WTC11 (cell line): Measurements from ENCODE around the gene GHITM. TPM values are rescaled to one million over a fixed set of nuclear protein-coding genes. Genes with fewer than 3 reads are reported as not detected.

Source experiments
- ATAC-seq: fragments of 200-7000 bp; cut with Tn5 transposase; 2 replicates; pipeline ENCODE4 v1.10.0; 2021; ENCODE audit warnings: mild to moderate bottlenecking, moderate library complexity
- CTCF ChIA-PET: fragments of 300-600 bp; sonication (Branson Sonifier 250); formaldehyde crosslinking; loops from one replicate; lab custom pipeline; 2021; ENCODE audit warnings: antibody characterized with exemption; lab: Charles Lee
- POLR2A ChIA-PET: fragments of 350-600 bp; sonication (Branson Sonifier 250); formaldehyde crosslinking; loops from one replicate; lab custom pipeline; 2021; ENCODE audit warnings: antibody characterized with exemption; lab: Charles Lee
- DNase-seq: peaks from one replicate; pipeline ENCODE4 v3.0.0; 2021; ENCODE audit warnings: low spot score
- H3K27ac Mint-ChIP-seq: 2 replicates; pipeline ENCODE4 v1.8.0; 2021; ENCODE audit warnings: mixed read lengths
- H3K27me3 Mint-ChIP-seq: 2 replicates; pipeline ENCODE4 v1.8.0; 2021; ENCODE audit warnings: low read depth, mild to moderate bottlenecking, moderate library complexity, mixed read lengths
- H3K36me3 Mint-ChIP-seq: 2 replicates; pipeline ENCODE4 v1.8.0; 2021; ENCODE audit warnings: mixed read lengths
- H3K4me1 Mint-ChIP-seq: 2 replicates; pipeline ENCODE4 v1.8.0; 2022; ENCODE audit warnings: mixed read lengths
- H3K4me3 Mint-ChIP-seq: 2 replicates; pipeline ENCODE4 v1.8.0; 2021; ENCODE audit warnings: mild to moderate bottlenecking, moderate library complexity, mixed read lengths
- H3K9me3 Mint-ChIP-seq: 2 replicates; pipeline ENCODE4 v1.8.0; 2021; ENCODE audit warnings: mixed read lengths
- CBFB ChIP-seq: sonication (generic); formaldehyde crosslinking; IDR thresholded peaks from 2 replicates; pipeline ENCODE4 v1.8.1; 2022; ENCODE audit warnings: mild to moderate bottlenecking, low read depth, missing genetic modification reagents
- CREM ChIP-seq: sonication (generic); formaldehyde crosslinking; IDR thresholded peaks from 2 replicates; pipeline ENCODE4 v1.8.1; 2022; ENCODE audit warnings: mild to moderate bottlenecking, missing genetic modification reagents, moderate library complexity
- ESRRA ChIP-seq: sonication (generic); formaldehyde crosslinking; IDR thresholded peaks from 2 replicates; pipeline ENCODE4 v1.8.1; 2022; ENCODE audit warnings: mild to moderate bottlenecking, missing genetic modification reagents, borderline replicate concordance
- FOXJ3 ChIP-seq: sonication (generic); formaldehyde crosslinking; IDR thresholded peaks from 2 replicates; pipeline ENCODE4 v1.9.0; 2021; ENCODE audit warnings: missing genetic modification reagents, mild to moderate bottlenecking, borderline replicate concordance
- GRHL2 ChIP-seq: fragments of 250-450 bp; sonication (Bioruptor Pico); IDR thresholded peaks from 2 replicates; pipeline ENCODE4 v1.8.0; 2022; ENCODE audit warnings: mild to moderate bottlenecking, moderate library complexity; ENCODE audit not compliant: insufficient replicate concordance, severe bottlenecking
- KAT7 ChIP-seq: sonication (generic); formaldehyde crosslinking; IDR thresholded peaks from 2 replicates; pipeline ENCODE4 v1.8.1; 2023; ENCODE audit warnings: missing genetic modification reagents, mild to moderate bottlenecking, borderline replicate concordance
- NFATC4 ChIP-seq: fragments of 250-450 bp; sonication (Bioruptor Pico); IDR thresholded peaks from 2 replicates; pipeline ENCODE4 v1.9.0; 2021; ENCODE audit warnings: mild to moderate bottlenecking
- SMAD3 ChIP-seq: sonication (generic); formaldehyde crosslinking; IDR thresholded peaks from 2 replicates; pipeline ENCODE4 v1.8.0; 2022; ENCODE audit warnings: missing genetic modification reagents, mild to moderate bottlenecking, borderline replicate concordance
- SOX15 ChIP-seq: fragments of 250-450 bp; sonication (Bioruptor Pico); IDR thresholded peaks from 2 replicates; pipeline ENCODE4 v1.9.0; 2021; ENCODE audit warnings: mild to moderate bottlenecking
- total RNA-seq: library from RNA; stranded (reverse); gene quantifications from 3 replicates; pipeline ENCODE4 v1.2.3, GENCODE V29; 2021
- TF ChIP-seq, protein P1 (sequence below): fragments of 250-450 bp; sonication (Bioruptor Pico); IDR thresholded peaks from 2 replicates; pipeline ENCODE4 v1.9.0; 2021; ENCODE audit warnings: mild to moderate bottlenecking, borderline replicate concordance
- TF ChIP-seq, protein P2 (sequence below): sonication (generic); formaldehyde crosslinking; IDR thresholded peaks from 2 replicates; pipeline ENCODE4 v1.8.1; 2023; ENCODE audit warnings: mild to moderate bottlenecking, moderate library complexity, missing genetic modification reagents
- TF ChIP-seq, protein P3 (sequence below): sonication (generic); formaldehyde crosslinking; IDR thresholded peaks from 2 replicates; pipeline ENCODE4 v1.8.1; 2023; ENCODE audit warnings: mild to moderate bottlenecking, missing genetic modification reagents
- TF ChIP-seq, protein P4 (sequence below): sonication (generic); formaldehyde crosslinking; IDR thresholded peaks from 2 replicates; pipeline ENCODE4 v1.8.0; 2022; ENCODE audit warnings: mild to moderate bottlenecking, missing genetic modification reagents
- TF ChIP-seq, protein P5 (sequence below): fragments of 250-450 bp; sonication (Bioruptor Pico); IDR thresholded peaks from 2 replicates; pipeline ENCODE4 v1.9.0; 2021; ENCODE audit warnings: moderate library complexity, mild to moderate bottlenecking, inconsistent platforms, borderline replicate concordance
- TF ChIP-seq, protein P6 (sequence below): fragments of 200-600 bp; IDR thresholded peaks from 2 replicates; pipeline ENCODE4 v1.8.0; 2022; ENCODE audit warnings: antibody characterized with exemption

Gene GHITM
- total RNA-seq, 1 experiment from 2014 or later, result 97.6 TPM

DNA sequence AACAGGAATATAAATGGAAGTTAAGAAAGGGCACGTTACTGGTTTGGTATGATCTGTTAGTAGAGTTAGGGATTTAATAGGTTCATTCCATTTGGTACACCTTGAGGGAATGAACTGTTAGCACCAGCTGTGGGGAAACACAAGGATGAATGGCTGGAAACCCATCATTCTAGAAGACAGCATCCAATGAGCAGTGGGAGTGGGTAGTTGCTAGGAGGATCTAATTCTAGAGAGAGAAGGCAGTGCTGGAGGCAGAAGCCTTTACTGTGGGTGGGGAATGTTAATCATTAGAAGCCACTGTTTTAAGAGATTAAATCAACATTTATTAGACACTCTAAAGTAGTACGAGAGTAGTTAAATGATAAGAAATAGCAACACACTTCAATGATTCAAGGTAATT lies 18.8 kb downstream of the GHITM start (continued):
- TF ChIP-seq, protein P1, sequence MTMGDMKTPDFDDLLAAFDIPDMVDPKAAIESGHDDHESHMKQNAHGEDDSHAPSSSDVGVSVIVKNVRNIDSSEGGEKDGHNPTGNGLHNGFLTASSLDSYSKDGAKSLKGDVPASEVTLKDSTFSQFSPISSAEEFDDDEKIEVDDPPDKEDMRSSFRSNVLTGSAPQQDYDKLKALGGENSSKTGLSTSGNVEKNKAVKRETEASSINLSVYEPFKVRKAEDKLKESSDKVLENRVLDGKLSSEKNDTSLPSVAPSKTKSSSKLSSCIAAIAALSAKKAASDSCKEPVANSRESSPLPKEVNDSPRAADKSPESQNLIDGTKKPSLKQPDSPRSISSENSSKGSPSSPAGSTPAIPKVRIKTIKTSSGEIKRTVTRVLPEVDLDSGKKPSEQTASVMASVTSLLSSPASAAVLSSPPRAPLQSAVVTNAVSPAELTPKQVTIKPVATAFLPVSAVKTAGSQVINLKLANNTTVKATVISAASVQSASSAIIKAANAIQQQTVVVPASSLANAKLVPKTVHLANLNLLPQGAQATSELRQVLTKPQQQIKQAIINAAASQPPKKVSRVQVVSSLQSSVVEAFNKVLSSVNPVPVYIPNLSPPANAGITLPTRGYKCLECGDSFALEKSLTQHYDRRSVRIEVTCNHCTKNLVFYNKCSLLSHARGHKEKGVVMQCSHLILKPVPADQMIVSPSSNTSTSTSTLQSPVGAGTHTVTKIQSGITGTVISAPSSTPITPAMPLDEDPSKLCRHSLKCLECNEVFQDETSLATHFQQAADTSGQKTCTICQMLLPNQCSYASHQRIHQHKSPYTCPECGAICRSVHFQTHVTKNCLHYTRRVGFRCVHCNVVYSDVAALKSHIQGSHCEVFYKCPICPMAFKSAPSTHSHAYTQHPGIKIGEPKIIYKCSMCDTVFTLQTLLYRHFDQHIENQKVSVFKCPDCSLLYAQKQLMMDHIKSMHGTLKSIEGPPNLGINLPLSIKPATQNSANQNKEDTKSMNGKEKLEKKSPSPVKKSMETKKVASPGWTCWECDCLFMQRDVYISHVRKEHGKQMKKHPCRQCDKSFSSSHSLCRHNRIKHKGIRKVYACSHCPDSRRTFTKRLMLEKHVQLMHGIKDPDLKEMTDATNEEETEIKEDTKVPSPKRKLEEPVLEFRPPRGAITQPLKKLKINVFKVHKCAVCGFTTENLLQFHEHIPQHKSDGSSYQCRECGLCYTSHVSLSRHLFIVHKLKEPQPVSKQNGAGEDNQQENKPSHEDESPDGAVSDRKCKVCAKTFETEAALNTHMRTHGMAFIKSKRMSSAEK (CRISPR knock-in tag), result no peak
- TF ChIP-seq, all 79 proteins: peak for 0

DNA sequence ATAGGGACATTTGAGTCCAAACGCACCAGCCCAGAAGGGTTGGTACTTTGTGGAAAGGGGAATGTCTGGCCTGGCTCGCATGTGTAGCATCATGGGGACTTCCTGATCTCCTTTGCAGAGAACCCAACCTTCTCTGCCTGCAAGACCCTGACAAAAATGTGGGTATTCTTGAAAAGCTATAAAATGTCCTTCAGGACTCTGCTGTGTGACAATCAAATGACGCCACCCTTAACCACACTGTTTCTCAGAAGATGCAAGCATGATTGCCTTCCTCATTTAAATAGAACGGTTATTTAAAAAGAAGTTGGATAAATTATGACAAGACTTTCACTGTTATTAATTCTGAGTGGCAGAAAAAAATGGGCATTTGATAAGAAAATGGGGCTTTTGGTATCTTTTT lies 19.2 kb downstream of the GHITM start:
- CTCF ChIA-PET, result interaction anchor here (1.2 to 3.7 kb wide), 3 partner anchors 10 to 79 kb away, joined by 4 to 22 read pairs (median 5); no protein-coding TSS in a partner anchor
- Mint-ChIP-seq H3K36me3 (peaks cover 14% of the 10 kb centered on the region), H3K4me1 (peaks cover 58% of the 10 kb centered on the region), H3K4me3 (no peak overlapping the region), H3K27ac (no peak overlapping the region), H3K9me3 (no peaks in the 10 kb centered on the region), H3K27me3 (no peaks in the 10 kb centered on the region)
- ATAC-seq (no peak), DNase-seq (no peak)
- TF ChIP-seq NFATC4 (CRISPR knock-in tag) (no peak), KAT7 (CRISPR knock-in tag) (no peak), GRHL2 (CRISPR knock-in tag) (no peak), SOX15 (CRISPR knock-in tag) (no peak), CREM (CRISPR knock-in tag) (no peak), FOXJ3 (CRISPR knock-in tag) (no peak), CBFB (CRISPR knock-in tag) (no peak), SMAD3 (no peak), ESRRA (CRISPR knock-in tag) (no peak)
- TF ChIP-seq, protein P2, sequence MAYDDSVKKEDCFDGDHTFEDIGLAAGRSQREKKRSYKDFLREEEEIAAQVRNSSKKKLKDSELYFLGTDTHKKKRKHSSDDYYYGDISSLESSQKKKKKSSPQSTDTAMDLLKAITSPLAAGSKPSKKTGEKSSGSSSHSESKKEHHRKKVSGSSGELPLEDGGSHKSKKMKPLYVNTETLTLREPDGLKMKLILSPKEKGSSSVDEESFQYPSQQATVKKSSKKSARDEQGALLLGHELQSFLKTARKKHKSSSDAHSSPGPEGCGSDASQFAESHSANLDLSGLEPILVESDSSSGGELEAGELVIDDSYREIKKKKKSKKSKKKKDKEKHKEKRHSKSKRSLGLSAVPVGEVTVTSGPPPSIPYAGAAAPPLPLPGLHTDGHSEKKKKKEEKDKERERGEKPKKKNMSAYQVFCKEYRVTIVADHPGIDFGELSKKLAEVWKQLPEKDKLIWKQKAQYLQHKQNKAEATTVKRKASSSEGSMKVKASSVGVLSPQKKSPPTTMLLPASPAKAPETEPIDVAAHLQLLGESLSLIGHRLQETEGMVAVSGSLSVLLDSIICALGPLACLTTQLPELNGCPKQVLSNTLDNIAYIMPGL (CRISPR knock-in tag), result no peak
- TF ChIP-seq, protein P3, sequence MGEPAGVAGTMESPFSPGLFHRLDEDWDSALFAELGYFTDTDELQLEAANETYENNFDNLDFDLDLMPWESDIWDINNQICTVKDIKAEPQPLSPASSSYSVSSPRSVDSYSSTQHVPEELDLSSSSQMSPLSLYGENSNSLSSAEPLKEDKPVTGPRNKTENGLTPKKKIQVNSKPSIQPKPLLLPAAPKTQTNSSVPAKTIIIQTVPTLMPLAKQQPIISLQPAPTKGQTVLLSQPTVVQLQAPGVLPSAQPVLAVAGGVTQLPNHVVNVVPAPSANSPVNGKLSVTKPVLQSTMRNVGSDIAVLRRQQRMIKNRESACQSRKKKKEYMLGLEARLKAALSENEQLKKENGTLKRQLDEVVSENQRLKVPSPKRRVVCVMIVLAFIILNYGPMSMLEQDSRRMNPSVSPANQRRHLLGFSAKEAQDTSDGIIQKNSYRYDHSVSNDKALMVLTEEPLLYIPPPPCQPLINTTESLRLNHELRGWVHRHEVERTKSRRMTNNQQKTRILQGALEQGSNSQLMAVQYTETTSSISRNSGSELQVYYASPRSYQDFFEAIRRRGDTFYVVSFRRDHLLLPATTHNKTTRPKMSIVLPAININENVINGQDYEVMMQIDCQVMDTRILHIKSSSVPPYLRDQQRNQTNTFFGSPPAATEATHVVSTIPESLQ (CRISPR knock-in tag), result no peak
- TF ChIP-seq, protein P4, sequence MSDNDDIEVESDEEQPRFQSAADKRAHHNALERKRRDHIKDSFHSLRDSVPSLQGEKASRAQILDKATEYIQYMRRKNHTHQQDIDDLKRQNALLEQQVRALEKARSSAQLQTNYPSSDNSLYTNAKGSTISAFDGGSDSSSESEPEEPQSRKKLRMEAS (CRISPR knock-in tag), result no peak
- TF ChIP-seq, protein P5, sequence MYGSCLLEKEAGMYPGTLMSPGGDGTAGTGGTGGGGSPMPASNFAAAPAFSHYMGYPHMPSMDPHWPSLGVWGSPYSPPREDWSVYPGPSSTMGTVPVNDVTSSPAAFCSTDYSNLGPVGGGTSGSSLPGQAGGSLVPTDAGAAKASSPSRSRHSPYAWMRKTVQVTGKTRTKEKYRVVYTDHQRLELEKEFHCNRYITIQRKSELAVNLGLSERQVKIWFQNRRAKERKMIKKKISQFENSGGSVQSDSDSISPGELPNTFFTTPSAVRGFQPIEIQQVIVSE (CRISPR knock-in tag), result no peak
- TF ChIP-seq, protein P6, sequence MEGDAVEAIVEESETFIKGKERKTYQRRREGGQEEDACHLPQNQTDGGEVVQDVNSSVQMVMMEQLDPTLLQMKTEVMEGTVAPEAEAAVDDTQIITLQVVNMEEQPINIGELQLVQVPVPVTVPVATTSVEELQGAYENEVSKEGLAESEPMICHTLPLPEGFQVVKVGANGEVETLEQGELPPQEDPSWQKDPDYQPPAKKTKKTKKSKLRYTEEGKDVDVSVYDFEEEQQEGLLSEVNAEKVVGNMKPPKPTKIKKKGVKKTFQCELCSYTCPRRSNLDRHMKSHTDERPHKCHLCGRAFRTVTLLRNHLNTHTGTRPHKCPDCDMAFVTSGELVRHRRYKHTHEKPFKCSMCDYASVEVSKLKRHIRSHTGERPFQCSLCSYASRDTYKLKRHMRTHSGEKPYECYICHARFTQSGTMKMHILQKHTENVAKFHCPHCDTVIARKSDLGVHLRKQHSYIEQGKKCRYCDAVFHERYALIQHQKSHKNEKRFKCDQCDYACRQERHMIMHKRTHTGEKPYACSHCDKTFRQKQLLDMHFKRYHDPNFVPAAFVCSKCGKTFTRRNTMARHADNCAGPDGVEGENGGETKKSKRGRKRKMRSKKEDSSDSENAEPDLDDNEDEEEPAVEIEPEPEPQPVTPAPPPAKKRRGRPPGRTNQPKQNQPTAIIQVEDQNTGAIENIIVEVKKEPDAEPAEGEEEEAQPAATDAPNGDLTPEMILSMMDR, result no peak
- TF ChIP-seq, protein P1 (CRISPR knock-in tag), result no peak
- POLR2A ChIA-PET, result interaction anchor here (1.5 kb wide), 1 partner anchor 19 kb away, joined by 5 read pairs; the partner anchor contains the start of gene GHITM
